Measurements from ENCODE around the gene RGL2.

The RGL2 gene

GRCh38 chr6:33259032-33259431, 39.7 kb downstream of the RGL2 start:
- H3K4me2 ChIP-seq (ENCODE audit: low read length), result no peak overlapping the region

GRCh38 chr6:33254591-33254990, 44.2 kb downstream of the RGL2 start:
- H3K79me2 ChIP-seq (ENCODE audit: control insufficient read depth, low read length), result peaks cover 8% of the 10 kb centered on the region
- no peaks in the 10 kb centered on the region for H3K9me3 ChIP-seq (ENCODE audit: control insufficient read depth, insufficient read depth, low read length)
- no peak overlapping the region for H3K4me3 ChIP-seq (ENCODE audit: low read length)
- TF ChIP-seq CTCF (IDR thresholded peaks at IDR 0.05; ENCODE audit: low read depth, low read length, poor library complexity, severe bottlenecking), result no peak
- TF ChIP-seq EZH2phosphoT487 (IDR thresholded peaks at IDR 0.05; ENCODE audit: borderline replicate concordance, low read length), result no peak
- no peak overlapping the region for H3K27ac ChIP-seq (ENCODE audit: low read depth, low read length)
- H3K27me3 ChIP-seq (ENCODE audit: control insufficient read depth, low read length), result no peaks in the 10 kb centered on the region
- peaks cover 11% of the 10 kb centered on the region for H3K4me1 ChIP-seq (ENCODE audit: control insufficient read depth, low read length)
- H3K4me2 ChIP-seq (ENCODE audit: low read length), result no peak overlapping the region
- H3K36me3 ChIP-seq (ENCODE audit: control insufficient read depth, low read length), result peaks cover 26% of the 10 kb centered on the region
- no peaks in the 10 kb centered on the region for H3K9me2 ChIP-seq (replicated peaks; ENCODE audit: control insufficient read depth, low read length)
- H3F3A ChIP-seq (ENCODE audit: control insufficient read depth, insufficient read depth), result peaks cover 4% of the 10 kb centered on the region
- no peaks in the 10 kb centered on the region for H4K20me1 ChIP-seq (ENCODE audit: control insufficient read depth, insufficient read depth, low read depth, low read length)

More at GRCh38 chr6:33259032-33259431, 39.7 kb downstream of the RGL2 start:
- Histone ChIP-seq H3K27me3 (ENCODE audit: control insufficient read depth, low read length) (no peaks in the 10 kb centered on the region), H3K9me3 (ENCODE audit: control insufficient read depth, insufficient read depth, low read length) (no peaks in the 10 kb centered on the region), H3F3A (ENCODE audit: control insufficient read depth, insufficient read depth) (no peaks in the 10 kb centered on the region), H3K4me1 (ENCODE audit: control insufficient read depth, low read length) (no peaks in the 10 kb centered on the region), H3K79me2 (ENCODE audit: control insufficient read depth, low read length) (no peaks in the 10 kb centered on the region), H3K27ac (ENCODE audit: low read depth, low read length) (no peak overlapping the region), H3K36me3 (ENCODE audit: control insufficient read depth, low read length) (peaks cover 43% of the 10 kb centered on the region), H3K9me2 (replicated peaks; ENCODE audit: control insufficient read depth, low read length) (no peaks in the 10 kb centered on the region), H4K20me1 (ENCODE audit: control insufficient read depth, insufficient read depth, low read depth, low read length) (no peaks in the 10 kb centered on the region), H3K4me3 (ENCODE audit: low read length) (no peak overlapping the region)
- TF ChIP-seq EZH2phosphoT487 (IDR thresholded peaks at IDR 0.05; ENCODE audit: borderline replicate concordance, low read length) (no peak), CTCF (IDR thresholded peaks at IDR 0.05; ENCODE audit: low read depth, low read length, poor library complexity, severe bottlenecking) (no peak)

- Histone ChIP-seq H3K27ac (ENCODE audit: low read depth, low read length) (no peak overlapping the region), H4K20me1 (ENCODE audit: control insufficient read depth, insufficient read depth, low read depth, low read length) (no peaks in the 10 kb centered on the region), H3F3A (ENCODE audit: control insufficient read depth, insufficient read depth) (peaks cover 8% of the 10 kb centered on the region), H3K4me1 (ENCODE audit: control insufficient read depth, low read length) (peaks cover 23% of the 10 kb centered on the region), H3K27me3 (ENCODE audit: control insufficient read depth, low read length) (no peaks in the 10 kb centered on the region), H3K4me3 (ENCODE audit: low read length) (no peak overlapping the region), H3K9me2 (replicated peaks; ENCODE audit: control insufficient read depth, low read length) (no peaks in the 10 kb centered on the region), H3K9me3 (ENCODE audit: control insufficient read depth, insufficient read depth, low read length) (no peaks in the 10 kb centered on the region), H3K36me3 (ENCODE audit: control insufficient read depth, low read length) (peaks cover 14% of the 10 kb centered on the region), H3K79me2 (ENCODE audit: control insufficient read depth, low read length) (peaks cover 8% of the 10 kb centered on the region), H3K4me2 (ENCODE audit: low read length) (no peak overlapping the region)
- TF ChIP-seq CTCF (IDR thresholded peaks at IDR 0.05; ENCODE audit: low read depth, low read length, poor library complexity, severe bottlenecking), result no peak
- no peak for TF ChIP-seq EZH2phosphoT487 (IDR thresholded peaks at IDR 0.05; ENCODE audit: borderline replicate concordance, low read length)
Measured at GRCh38 chr6:33252759-33253158, 46.0 kb downstream of the RGL2 start.

All from DOHH2 (cell line).